Transverse colon (tissue), 4 donors: ENCODE results near the gene ARHGAP6. TPM values are rescaled to one million over a fixed set of nuclear protein-coding genes. Genes with fewer than 3 reads are reported as not detected.

Source experiments
- DNase-seq: peaks from one replicate; pipeline ENCODE4 v3.0.0-alpha.2; 2019
- H3K27ac ChIP-seq, 4 donors: fragments of 200-600 bp; sonication (generic); 2 replicates each; pipeline ENCODE4 v1.5.1; 2016 to 2018; ENCODE audit warnings: inconsistent platforms in 4 of 4
- H3K27me3 ChIP-seq: fragments of 200-600 bp; sonication (generic); 2 replicates; pipeline ENCODE4 v1.5.1; 2017; ENCODE audit warnings: inconsistent platforms
- H3K36me3 ChIP-seq, 4 donors: fragments of 200-600 bp; sonication (generic); 2 replicates each; pipeline ENCODE4 v1.5.1; 2017 to 2019; ENCODE audit warnings: inconsistent platforms in 4 of 4
- H3K4me1 ChIP-seq, 4 donors: fragments of 200-600 bp; sonication (generic); 2 replicates each; pipeline ENCODE4 v1.5.1; 2017 to 2020; ENCODE audit warnings: inconsistent platforms in 4 of 4
- H3K4me3 ChIP-seq, 4 donors: fragments of 200-600 bp; sonication (generic); 1 replicate in 1 of 4; 2 replicates in 3 of 4; pipeline versions ENCODE4 v1.5.1 to v1.6.1; 2017 to 2019; ENCODE audit warnings: inconsistent platforms in 4 of 4
- H3K9me3 ChIP-seq, 2 donors: fragments of 200-600 bp; sonication (generic); 2 replicates each; pipeline ENCODE4 v1.5.1; 2017 to 2019; ENCODE audit warnings: inconsistent platforms in 2 of 2
- CTCF ChIP-seq, 5 experiments: fragments of 200-600 bp in 3 of 5; fragments of 450-650 bp in 2 of 5; sonication (generic) in 3 of 5; IDR thresholded peaks; 1 replicate in 2 of 5; 2 replicates in 3 of 5; pipeline ENCODE4 v1.5.1; 2016 to 2017; ENCODE audit warnings: antibody characterized with exemption in 5 of 5, inconsistent platforms in 3 of 5, mild to moderate bottlenecking in 2 of 5, moderate library complexity in 1 of 5
- EP300 ChIP-seq: sonication (generic); formaldehyde crosslinking; IDR thresholded peaks from one replicate; pipeline ENCODE4 v1.6.1; 2017; ENCODE audit warnings: antibody characterized with exemption, low read depth
- POLR2A ChIP-seq: fragments of 450-650 bp; IDR thresholded peaks from one replicate; pipeline ENCODE4 v1.6.1; 2016; ENCODE audit warnings: antibody characterized with exemption, mild to moderate bottlenecking, moderate library complexity
- POLR2AphosphoS5 ChIP-seq, 3 donors: sonication (generic); formaldehyde crosslinking; IDR thresholded peaks; one replicate each; pipeline ENCODE4 v1.6.1; 2016; ENCODE audit warnings: antibody characterized with exemption in 3 of 3
- WGBS, 2 donors: methylation state at CpG; one replicate each; pipeline ENCODE4 v1.1.5; 2018; ENCODE audit warnings: low coverage in 1 of 2; 5-methylcytosine and 5-hydroxymethylcytosine counted together
- in situ Hi-C, 4 donors: fragments of 200-750 bp; cut with MboI; loops; one replicate each; pipeline versions ENCODE4 v1.15.0 to v1.15.1; 2017; ENCODE audit warnings: low sequenced_read_pairs in 3 of 4, low pct_ligation_motif_present in 1 of 4, low pct_unique_long_range_greater_than_20kb in 1 of 4
- intact Hi-C: fragments of 100-400 bp; cut with DNase I; formaldehyde crosslinking; loops from one replicate; pipeline ENCODE4 v1.15.1; 2023; ENCODE audit warnings: low total_unique reads
- small RNA-seq, 4 donors: library from RNA; depleted of rRNA; stranded (forward); fragments of <200 nt; gene quantifications; one replicate each; pipeline ENCODE3, GENCODE V24; 2016
- total RNA-seq, 4 donors: library from RNA; depleted of rRNA; stranded (reverse); fragments of >200 nt; gene quantifications; one replicate each; pipeline ENCODE4 v1.1.0, GENCODE V29; 2016

The ARHGAP6 gene
- total RNA-seq, 4 donors from 2014 or later = 5.0 to 12.4 (median 9.0) TPM

- H3K36me3 ChIP-seq = no peaks in the 10 kb centered on the region
- in situ Hi-C loops (no loop called here), intact Hi-C loops (no loop called here)
- no peak overlapping the region for H3K27ac ChIP-seq
- no peaks in the 10 kb centered on the region for H3K4me1 ChIP-seq
- DNase-seq = no peak
- 91 to 100% methylated on average over 1 of the region's 1 CpG for whole genome bisulfite sequencing, 2 donors
- no peak overlapping the region for H3K4me3 ChIP-seq
- no peaks in the 10 kb centered on the region for H3K27me3 ChIP-seq
- no peak for TF ChIP-seq POLR2A
- TF ChIP-seq CTCF (IDR thresholded peaks at IDR 0.05) = no peak
- TF ChIP-seq EP300 = no peak
- no peak for TF ChIP-seq POLR2AphosphoS5 (IDR thresholded peaks at IDR 0.05)
- H3K9me3 ChIP-seq = no peaks in the 10 kb centered on the region
These were observed 575.9 kb downstream of the ARHGAP6 start for GRCh38 chrX:11089802-11090201.

Small RNA genes lying within 50 kb of the gene (small RNA-seq; reads per million reads assigned to genes)
- gene MIR548AX = 0 to 0.12 (median 0) reads per million in 4 donors
- 0 reads per million in 4 donors for gene RF00019
- gene RF02271 = 0 reads per million in 4 donors

Other genes starting within 250 kb of the ARHGAP6 start
- gene MSL3, start 92.3 kb upstream of the ARHGAP6 start, total RNA-seq = 10 to 100 TPM; 11.9 to 37.8 (median 25.9) TPM